Neural cell (in vitro differentiated cells): Measurements from ENCODE around the gene TRPM7. TPM values are rescaled to one million over a fixed set of nuclear protein-coding genes. Genes with fewer than 3 reads are reported as not detected.

Source experiments
- H2AFZ ChIP-seq: fragments of 200-600, 300-800 bp; sonication (generic), shearing (Covaris generic); 2 replicates; pipeline ENCODE4 v1.6.0; 2014; ENCODE audit warnings: low read depth, mild to moderate bottlenecking, antibody characterized with exemption, low read length, moderate library complexity
- H3F3A ChIP-seq: fragments of 200-600 bp; shearing (Covaris generic); 2 replicates; pipeline ENCODE4 v1.6.1; 2016; ENCODE audit warnings: mild to moderate bottlenecking, moderate library complexity, mixed read lengths, antibody characterized with exemption, low read length; ENCODE audit not compliant: insufficient read depth, poor library complexity, severe bottlenecking
- H3K27ac ChIP-seq: fragments of 200-600, 300-800 bp; sonication (generic), shearing (Covaris generic); 2 replicates; pipeline ENCODE4 v1.5.1; 2014; ENCODE audit warnings: mild to moderate bottlenecking, low read length, moderate library complexity
- H3K27me3 ChIP-seq: fragments of 300-800, 200-600 bp; sonication (generic), shearing (Covaris generic); 2 replicates; pipeline ENCODE4 v1.6.0; 2014; ENCODE audit warnings: mild to moderate bottlenecking, low read depth, low read length, moderate library complexity; ENCODE audit not compliant: insufficient read depth
- H3K36me3 ChIP-seq: fragments of 300-800, 200-600 bp; sonication (generic), shearing (Covaris generic); 2 replicates; pipeline ENCODE4 v1.5.1; 2014; ENCODE audit warnings: mild to moderate bottlenecking, antibody characterized with exemption, low read length, moderate library complexity; ENCODE audit not compliant: insufficient read depth
- H3K4me2 ChIP-seq: fragments of 300-800, 200-600 bp; sonication (generic), shearing (Covaris generic); 2 replicates; pipeline ENCODE4 v1.6.0; 2014; ENCODE audit warnings: mild to moderate bottlenecking, low read length
- H3K4me3 ChIP-seq: fragments of 300-800, 200-600 bp; sonication (generic), shearing (Covaris generic); 2 replicates; pipeline ENCODE4 v1.5.1; 2014; ENCODE audit warnings: mild to moderate bottlenecking, low read length, moderate library complexity
- H3K79me2 ChIP-seq: fragments of 200-600 bp; shearing (Covaris generic); replicated peaks from 2 replicates; pipeline ENCODE4 v1.6.0; 2014; ENCODE audit warnings: mild to moderate bottlenecking, low read length, moderate library complexity; ENCODE audit not compliant: insufficient read depth
- H3K9ac ChIP-seq: fragments of 300-800, 200-600 bp; sonication (generic), shearing (Covaris generic); 2 replicates; pipeline ENCODE4 v1.6.1; 2016; ENCODE audit warnings: mild to moderate bottlenecking, low read length, mixed read lengths
- H3K9me2 ChIP-seq: fragments of 200-600 bp; shearing (Covaris generic); 2 replicates; pipeline ENCODE4 v1.6.1; 2016; ENCODE audit warnings: mild to moderate bottlenecking, low read length, mixed read lengths; ENCODE audit not compliant: insufficient read depth
- H3K9me3 ChIP-seq: fragments of 200-600, 300-800 bp; sonication (generic), shearing (Covaris generic); 2 replicates; pipeline ENCODE4 v1.6.1; 2016; ENCODE audit warnings: mild to moderate bottlenecking, mixed run types, low read length, moderate library complexity, mixed read lengths
- H4K20me1 ChIP-seq: fragments of 200-600 bp; shearing (Covaris generic); 2 replicates; pipeline ENCODE4 v1.6.1; 2016; ENCODE audit warnings: mild to moderate bottlenecking, mixed run types; ENCODE audit not compliant: insufficient read depth
- CTCF ChIP-seq: fragments of 450-650 bp; IDR thresholded peaks from 2 replicates; pipeline ENCODE4 v1.5.1; 2014; ENCODE audit warnings: antibody characterized with exemption, mild to moderate bottlenecking, moderate library complexity; ENCODE audit not compliant: poor library complexity, severe bottlenecking
- EP300 ChIP-seq: fragments of 450-650 bp; conservative IDR thresholded peaks from 2 replicates; pipeline ENCODE4 v1.6.1; 2014; ENCODE audit warnings: antibody characterized with exemption, mild to moderate bottlenecking, moderate library complexity; ENCODE audit not compliant: poor library complexity, severe bottlenecking
- EZH2 ChIP-seq: fragments of 200-600, 300-800 bp; shearing (Covaris generic), sonication (generic); IDR thresholded peaks from 2 replicates; pipeline ENCODE4 v1.6.1; 2014; ENCODE audit warnings: antibody characterized with exemption, low read length, borderline replicate concordance, mild to moderate bottlenecking; ENCODE audit not compliant: insufficient read depth, poor library complexity, severe bottlenecking
- MXI1 ChIP-seq: fragments of 450-650 bp; conservative IDR thresholded peaks from 2 replicates; pipeline ENCODE4 v1.6.1; 2014; ENCODE audit warnings: antibody characterized with exemption, mild to moderate bottlenecking; ENCODE audit not compliant: poor library complexity, severe bottlenecking
- POLR2AphosphoS5 ChIP-seq: IDR thresholded peaks from 2 replicates; pipeline ENCODE4 v1.6.1; 2012
- RAD21 ChIP-seq: fragments of 450-650 bp; conservative IDR thresholded peaks from 2 replicates; pipeline ENCODE4 v1.6.1; 2014; ENCODE audit warnings: antibody characterized with exemption, mild to moderate bottlenecking, moderate library complexity
- REST ChIP-seq: IDR thresholded peaks from 2 replicates; pipeline ENCODE4 v1.6.1; 2012; ENCODE audit warnings: borderline replicate concordance
- SMC3 ChIP-seq: fragments of 450-650 bp; conservative IDR thresholded peaks from 2 replicates; pipeline ENCODE4 v1.6.1; 2014; ENCODE audit warnings: antibody characterized with exemption, mild to moderate bottlenecking, moderate library complexity; ENCODE audit not compliant: poor library complexity
- TAF1 ChIP-seq: IDR thresholded peaks from 2 replicates; pipeline ENCODE4 v1.6.1; 2012; ENCODE audit warnings: low read depth
- polyA plus RNA-seq: library from polyadenylated mRNA; depleted of rRNA; stranded (reverse); fragments of >200 nt; gene quantifications from 2 replicates; pipeline ENCODE4 v1.2.3, GENCODE V29; 2014

Gene TRPM7
- polyA plus RNA-seq, 1 donor from 2014 or later = 30.7 TPM

- H3K9me3 ChIP-seq = no peaks in the 10 kb centered on the region
- H4K20me1 ChIP-seq = no peaks in the 10 kb centered on the region
- H3K36me3 ChIP-seq = no peaks in the 10 kb centered on the region
- H3F3A ChIP-seq = no peaks in the 10 kb centered on the region
- H3K27ac ChIP-seq = no peak overlapping the region
- no peak for TF ChIP-seq EP300
- H3K4me3 ChIP-seq = no peak overlapping the region
- H3K79me2 ChIP-seq = no peaks in the 10 kb centered on the region
- no peaks in the 10 kb centered on the region for H3K9me2 ChIP-seq
- H3K9ac ChIP-seq = no peak overlapping the region
- no peak overlapping the region for H2AFZ ChIP-seq
- no peak overlapping the region for H3K4me2 ChIP-seq
- no peaks in the 10 kb centered on the region for H3K27me3 ChIP-seq
These were observed 143.7 kb downstream of the TRPM7 start for GRCh38 chr15:50542887-50543210.

GRCh38 chr15:50531766-50532165 is 154.8 kb downstream of the TRPM7 start:
- no peak overlapping the region for H3K9ac ChIP-seq
- no peak overlapping the region for H3K27ac ChIP-seq
- H3K79me2 ChIP-seq = no peaks in the 10 kb centered on the region
- H3K4me3 ChIP-seq = no peak overlapping the region
- no peaks in the 10 kb centered on the region for H3K9me2 ChIP-seq
- no peaks in the 10 kb centered on the region for H3K27me3 ChIP-seq
- H3K4me2 ChIP-seq = no peak overlapping the region
- no peaks in the 10 kb centered on the region for H4K20me1 ChIP-seq
- TF ChIP-seq POLR2AphosphoS5 (no peak), CTCF (no peak), TAF1 (no peak), SMC3 (no peak), REST (no peak), EP300 (no peak), RAD21 (no peak), EZH2 (no peak), MXI1 (no peak)
- H3K36me3 ChIP-seq = no peaks in the 10 kb centered on the region
- H2AFZ ChIP-seq = no peak overlapping the region
- no peaks in the 10 kb centered on the region for H3F3A ChIP-seq
- no peaks in the 10 kb centered on the region for H3K9me3 ChIP-seq

- no peaks in the 10 kb centered on the region for H3F3A ChIP-seq
- H3K9me2 ChIP-seq = no peaks in the 10 kb centered on the region
- TF ChIP-seq POLR2AphosphoS5 (no peak), CTCF (no peak), MXI1 (no peak), EZH2 (no peak), REST (no peak), TAF1 (no peak), EP300 (no peak), SMC3 (no peak), RAD21 (no peak)
- H3K27ac ChIP-seq = no peak overlapping the region
- H3K27me3 ChIP-seq = no peaks in the 10 kb centered on the region
- no peak overlapping the region for H2AFZ ChIP-seq
- no peak overlapping the region for H3K9ac ChIP-seq
- no peak overlapping the region for H3K4me3 ChIP-seq
- H4K20me1 ChIP-seq = no peaks in the 10 kb centered on the region
- H3K79me2 ChIP-seq = no peaks in the 10 kb centered on the region
- H3K4me2 ChIP-seq = no peak overlapping the region
- H3K36me3 ChIP-seq = no peaks in the 10 kb centered on the region
- no peaks in the 10 kb centered on the region for H3K9me3 ChIP-seq
These were observed 155.4 kb downstream of the TRPM7 start for GRCh38 chr15:50531163-50531562.
